Muscle layer of colon (tissue), 2 donors: ENCODE measurements around the gene RTN4RL1.

Experiments
- H3K27ac ChIP-seq: one replicate; pipeline ENCODE4 v1.7.0; 2013; ENCODE audit warnings: low read depth, mild to moderate bottlenecking, low read length, moderate library complexity
- H3K27me3 ChIP-seq, 2 donors: one replicate each; pipeline ENCODE4 v1.7.0; 2013; ENCODE audit warnings: low read length in 2 of 2, mild to moderate bottlenecking in 2 of 2; ENCODE audit not compliant: insufficient read depth in 2 of 2, control insufficient read depth in 1 of 2
- H3K36me3 ChIP-seq: one replicate; pipeline ENCODE4 v1.7.0; 2013; ENCODE audit warnings: mild to moderate bottlenecking, low read length; ENCODE audit not compliant: insufficient read depth
- H3K4me1 ChIP-seq: one replicate; pipeline ENCODE4 v1.7.0; 2013; ENCODE audit warnings: mild to moderate bottlenecking, low read length; ENCODE audit not compliant: insufficient read depth
- H3K4me3 ChIP-seq, 2 donors: one replicate each; pipeline ENCODE4 v1.7.0; 2013; ENCODE audit warnings: low read length in 2 of 2, low read depth in 1 of 2, mild to moderate bottlenecking in 1 of 2, moderate library complexity in 1 of 2
- H3K9ac ChIP-seq: one replicate; pipeline ENCODE4 v1.7.0; 2013; ENCODE audit warnings: low read length
- H3K9me3 ChIP-seq: one replicate; pipeline ENCODE4 v1.7.0; 2013; ENCODE audit warnings: mild to moderate bottlenecking, low read length
- donor health status: abdominal sarcoma.
- donor health status: Adenocarcinoma of cecum.

RTN4RL1 gene

DNA sequence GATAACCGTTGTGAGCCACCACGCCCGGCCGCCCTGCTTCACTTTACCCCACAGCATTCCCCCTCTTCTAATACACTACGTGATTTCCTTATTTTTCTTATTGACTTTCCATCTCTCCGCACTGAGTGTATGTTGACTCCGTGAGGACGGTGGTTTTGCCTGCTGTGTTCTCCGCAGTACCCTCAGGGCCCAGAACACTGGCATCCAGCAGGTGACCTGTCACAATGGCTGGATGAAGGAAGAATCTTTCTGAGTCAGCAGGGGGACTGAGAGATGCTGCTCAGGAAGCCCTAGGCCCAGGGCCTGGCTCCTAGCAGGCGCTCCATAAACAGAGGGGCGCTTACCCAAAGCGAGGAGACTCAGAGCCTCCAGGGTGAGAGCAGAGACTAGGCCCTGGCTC lies 79.5 kb downstream of the RTN4RL1 start:
- no peaks in the 10 kb centered on the region for H3K4me1 ChIP-seq
- H3K9ac ChIP-seq: no peak overlapping the region
- no peak overlapping the region for H3K27ac ChIP-seq
- H3K9me3 ChIP-seq: no peaks in the 10 kb centered on the region
- H3K27me3 ChIP-seq: peaks cover 0 to 21% of the 10 kb centered on the region in 2 donors
- no peak overlapping the region for H3K4me3 ChIP-seq
- H3K36me3 ChIP-seq: no peaks in the 10 kb centered on the region

DNA sequence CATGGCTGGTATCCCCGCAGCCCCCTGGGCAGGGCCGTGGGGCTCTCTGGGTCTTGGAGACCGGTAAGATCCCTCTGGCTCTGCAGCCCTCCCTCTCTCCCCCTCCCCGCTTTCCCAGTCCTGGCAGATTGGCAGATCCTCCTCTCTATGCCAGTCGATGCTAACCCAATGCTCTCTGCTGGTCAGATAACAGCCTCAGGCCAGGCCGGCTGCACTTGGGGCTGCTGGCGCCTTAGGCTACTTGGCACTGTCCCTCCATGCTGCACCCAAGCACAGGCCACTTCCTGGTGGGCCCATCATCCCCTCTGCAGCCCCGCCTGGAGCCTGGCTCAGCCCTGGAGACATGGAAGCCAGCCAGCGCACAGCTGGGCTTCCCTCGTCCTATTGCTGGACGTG lies 81.7 kb downstream of the RTN4RL1 start:
- no peak overlapping the region for H3K9ac ChIP-seq
- no peaks in the 10 kb centered on the region for H3K4me1 ChIP-seq
- no peak overlapping the region for H3K4me3 ChIP-seq

GRCh38 chr17:1942666-1943435 lies 82.3 kb downstream of the RTN4RL1 start:
- H3K4me1 ChIP-seq: no peaks in the 10 kb centered on the region
- no peaks in the 10 kb centered on the region for H3K36me3 ChIP-seq
- no peak overlapping the region for H3K27ac ChIP-seq
- H3K27me3 ChIP-seq: peaks cover 0 to 14% of the 10 kb centered on the region in 2 donors
- H3K4me3 ChIP-seq: no peak overlapping the region
- no peaks in the 10 kb centered on the region for H3K9me3 ChIP-seq
- no peak overlapping the region for H3K9ac ChIP-seq

More for the DNA sequence above, 81.7 kb downstream of the RTN4RL1 start:
- no peak overlapping the region for H3K27ac ChIP-seq
- H3K36me3 ChIP-seq: no peaks in the 10 kb centered on the region
- no peaks in the 10 kb centered on the region for H3K9me3 ChIP-seq
- peaks cover 0 to 20% of the 10 kb centered on the region in 2 donors for H3K27me3 ChIP-seq

- Histone ChIP-seq H3K9ac (no peak overlapping the region), H3K4me1 (no peaks in the 10 kb centered on the region), H3K9me3 (no peaks in the 10 kb centered on the region), H3K4me3 (no peak overlapping the region), H3K36me3 (no peaks in the 10 kb centered on the region), H3K27ac (no peak overlapping the region), H3K27me3 (peaks cover 0 to 8% of the 10 kb centered on the region in 2 donors)
Observed at GRCh38 chr17:1942066-1942365, 83.1 kb downstream of the RTN4RL1 start.

DNA sequence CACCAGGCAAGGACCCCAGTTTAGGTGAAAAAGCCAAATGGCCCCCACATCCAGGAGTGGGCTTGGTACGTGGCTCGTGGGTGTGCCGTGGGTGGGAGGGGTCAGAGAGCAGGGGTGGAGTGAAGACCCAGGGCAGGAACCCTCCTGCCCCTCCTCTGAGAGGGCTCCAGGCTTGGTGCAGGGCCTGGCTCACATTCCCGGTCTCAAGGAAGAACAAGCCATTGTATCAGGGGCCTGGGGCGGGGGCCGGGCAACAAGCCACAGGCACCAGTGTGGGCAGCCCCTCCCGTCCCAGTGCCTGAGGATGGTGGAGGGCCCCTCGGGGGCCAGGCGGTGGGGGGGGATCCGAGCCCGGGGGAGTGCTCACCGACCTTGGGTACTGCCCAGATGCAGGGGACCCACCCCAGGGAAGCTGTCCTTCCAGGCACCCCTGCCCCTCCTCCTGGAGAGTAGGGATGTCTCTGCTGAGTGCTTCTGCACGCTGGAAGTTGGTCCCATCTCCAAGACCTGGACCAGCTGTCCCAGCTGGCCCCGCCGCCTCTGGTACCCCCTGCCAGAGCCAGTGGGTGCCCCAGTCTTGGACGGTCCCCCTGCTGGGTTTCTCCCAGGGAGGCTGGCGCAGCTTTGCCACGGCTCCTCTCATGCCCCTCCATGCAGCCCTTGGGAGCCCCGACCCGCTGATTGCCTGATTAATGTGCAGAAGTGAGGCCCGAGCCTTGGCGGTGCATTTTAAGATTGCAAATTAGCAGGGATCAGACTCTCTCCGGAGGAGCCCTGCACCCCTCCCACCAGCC lies 83.7 kb downstream of the RTN4RL1 start:
- Histone ChIP-seq H3K4me1 (no peaks in the 10 kb centered on the region), H3K27ac (no peak overlapping the region), H3K27me3 (peaks cover 0 to 8% of the 10 kb centered on the region in 2 donors), H3K9ac (no peak overlapping the region), H3K36me3 (no peaks in the 10 kb centered on the region), H3K4me3 (no peak overlapping the region), H3K9me3 (no peaks in the 10 kb centered on the region)

DNA sequence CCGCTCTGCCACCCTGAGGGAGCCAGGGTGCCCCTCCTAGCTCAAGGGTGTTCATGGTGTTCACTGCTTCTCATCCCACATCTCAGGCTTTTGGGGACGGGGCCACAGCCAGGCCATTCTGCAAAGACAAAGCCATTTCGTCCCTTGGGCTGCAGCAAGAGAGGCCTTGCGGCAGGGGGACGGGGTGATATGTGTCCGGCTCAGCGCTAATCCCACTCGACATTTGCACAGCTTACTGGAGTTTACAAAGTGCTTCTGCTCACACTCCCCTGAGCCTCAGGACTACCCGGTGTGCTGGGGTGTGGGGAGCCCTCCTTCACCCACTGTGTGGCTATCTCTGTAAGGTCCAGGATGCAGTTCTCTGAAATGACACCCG lies 84.3 kb downstream of the RTN4RL1 start:
- Histone ChIP-seq H3K4me3 (no peak overlapping the region), H3K4me1 (no peaks in the 10 kb centered on the region), H3K36me3 (no peaks in the 10 kb centered on the region), H3K27ac (no peak overlapping the region), H3K9me3 (no peaks in the 10 kb centered on the region), H3K27me3 (peaks cover 0 to 8% of the 10 kb centered on the region in 2 donors), H3K9ac (no peak overlapping the region)

GRCh38 chr17:1939981-1940809 lies 84.9 kb downstream of the RTN4RL1 start:
- Histone ChIP-seq H3K27me3 (peaks cover 0 to 8% of the 10 kb centered on the region in 2 donors), H3K4me1 (no peaks in the 10 kb centered on the region), H3K36me3 (no peaks in the 10 kb centered on the region), H3K9me3 (no peaks in the 10 kb centered on the region), H3K4me3 (no peak overlapping the region), H3K9ac (no peak overlapping the region), H3K27ac (no peak overlapping the region)

- H3K36me3 ChIP-seq: no peaks in the 10 kb centered on the region
- no peak overlapping the region for H3K9ac ChIP-seq
- no peaks in the 10 kb centered on the region for H3K9me3 ChIP-seq
- H3K4me3 ChIP-seq: no peak overlapping the region
- no peak overlapping the region for H3K27ac ChIP-seq
- H3K4me1 ChIP-seq: no peaks in the 10 kb centered on the region
- H3K27me3 ChIP-seq: peaks cover 0 to 5% of the 10 kb centered on the region in 2 donors
Observed at GRCh38 chr17:1937461-1937860, 87.7 kb downstream of the RTN4RL1 start.

GRCh38 chr17:1936766-1937165 lies 88.4 kb downstream of the RTN4RL1 start:
- Histone ChIP-seq H3K36me3 (no peaks in the 10 kb centered on the region), H3K4me1 (no peaks in the 10 kb centered on the region), H3K9ac (no peak overlapping the region), H3K4me3 (no peak overlapping the region), H3K27me3 (peaks cover 0 to 4% of the 10 kb centered on the region in 2 donors), H3K27ac (no peak overlapping the region), H3K9me3 (no peaks in the 10 kb centered on the region)

GRCh38 chr17:1934901-1935300 lies 90.2 kb downstream of the RTN4RL1 start:
- Histone ChIP-seq H3K4me3 (no peak overlapping the region), H3K36me3 (no peaks in the 10 kb centered on the region), H3K9ac (no peak overlapping the region), H3K27ac (no peak overlapping the region), H3K9me3 (no peaks in the 10 kb centered on the region), H3K4me1 (no peaks in the 10 kb centered on the region), H3K27me3 (no peaks in the 10 kb centered on the region)
